ENCODE data around the gene FSIP1. TPM values are rescaled to one million over a fixed set of nuclear protein-coding genes. Genes with fewer than 3 reads are reported as not detected.

Gene FSIP1
- total RNA-seq, 5 donors from 2014 or later (not counting 1 experiment from before 2014, with no cell fraction given), result 0.30 to 1.0 (median 0.43) TPM

GRCh38 chr15:39597751-39598185 lies 184.9 kb downstream of the FSIP1 start:
- H3K9me3 Mint-ChIP-seq, result no peaks in the 10 kb centered on the region

GRCh38 chr15:39597336-39597735 lies 185.3 kb downstream of the FSIP1 start:
- H3K9me3 Mint-ChIP-seq, result no peaks in the 10 kb centered on the region
- H3K27ac ChIP-seq (ENCODE audit: low read length), result no peak overlapping the region
- peaks cover 0 to 7% of the 10 kb centered on the region in 2 donors for H3K27me3 Mint-ChIP-seq
- no peaks in the 10 kb centered on the region for H3K27me3 ChIP-seq (replicated peaks in 1 of 2; ENCODE audit: control insufficient read depth in 2 of 2, extremely low read depth in 1 of 2, insufficient read depth in 2 of 2, low read length in 1 of 2)
- ChIA-PET POLR2A (no interaction called here), CTCF (interaction anchor here in 1 of 2 donors (0.6 kb wide), 1 partner anchor 39 kb away, joined by 3 read pairs; no protein-coding TSS in a partner anchor)
- H3K9me3 ChIP-seq, result no peaks in the 10 kb centered on the region
- H3K4me3 Mint-ChIP-seq, result no peak overlapping the region
- WGBS (ENCODE audit: insufficient coverage), result no CpG with 5 or more reads among the region's 2 CpGs
- H3K4me1 ChIP-seq (ENCODE audit: control insufficient read depth in 1 of 2, extremely low read depth in 1 of 2, insufficient read depth in 2 of 2, low read length in 2 of 2), result no peaks in the 10 kb centered on the region
- H3K36me3 Mint-ChIP-seq, result peaks cover 16% of the 10 kb centered on the region
- H3K4me1 Mint-ChIP-seq, result peaks cover 0 to 7% (median 6%) of the 10 kb centered on the region in 3 donors
- no peaks in the 10 kb centered on the region for H3K36me3 ChIP-seq (ENCODE audit: control insufficient read depth in 2 of 2, extremely low read depth in 1 of 2, insufficient read depth in 1 of 2, low read length in 1 of 2)
- DNase-seq (no peak), ATAC-seq (replicated peaks in 1 of 4) (no peak)
- H3K4me3 ChIP-seq (ENCODE audit: control insufficient read depth in 1 of 2, extremely low read depth in 1 of 2, low read length in 1 of 2), result no peak overlapping the region
- no peak overlapping the region for H3K27ac Mint-ChIP-seq

More at GRCh38 chr15:39597751-39598185, 184.9 kb downstream of the FSIP1 start:
- Histone ChIP-seq H3K4me3 (ENCODE audit: control insufficient read depth in 1 of 2, extremely low read depth in 1 of 2, low read length in 1 of 2) (no peak overlapping the region), H3K9me3 (no peaks in the 10 kb centered on the region), H3K27ac (ENCODE audit: low read length) (no peak overlapping the region), H3K27me3 (replicated peaks in 1 of 2; ENCODE audit: control insufficient read depth in 2 of 2, extremely low read depth in 1 of 2, insufficient read depth in 2 of 2, low read length in 1 of 2) (no peaks in the 10 kb centered on the region), H3K4me1 (ENCODE audit: control insufficient read depth in 1 of 2, extremely low read depth in 1 of 2, insufficient read depth in 2 of 2, low read length in 2 of 2) (no peaks in the 10 kb centered on the region), H3K36me3 (ENCODE audit: control insufficient read depth in 2 of 2, extremely low read depth in 1 of 2, insufficient read depth in 1 of 2, low read length in 1 of 2) (no peaks in the 10 kb centered on the region)
- POLR2A ChIA-PET, result no interaction called here
- 100% methylated on average over 2 of the region's 6 CpGs for WGBS (ENCODE audit: insufficient coverage)
- peaks cover 14% of the 10 kb centered on the region for H3K36me3 Mint-ChIP-seq
- peaks cover 0 to 7% (median 6%) of the 10 kb centered on the region in 3 donors for H3K4me1 Mint-ChIP-seq
- ATAC-seq (replicated peaks in 1 of 4), result no peak
- H3K4me3 Mint-ChIP-seq, result no peak overlapping the region
- no peak for DNase-seq
- H3K27ac Mint-ChIP-seq, result no peak overlapping the region
- CTCF ChIA-PET, result interaction anchor here in 1 of 2 donors (0.6 kb wide), 1 partner anchor 39 kb away, joined by 3 read pairs; no protein-coding TSS in a partner anchor
- peaks cover 0 to 3% of the 10 kb centered on the region in 2 donors for H3K27me3 Mint-ChIP-seq

- Mint-ChIP-seq H3K9me3 (no peaks in the 10 kb centered on the region), H3K4me1 (peaks cover 0 to 7% (median 6%) of the 10 kb centered on the region in 3 donors), H3K27ac (no peak overlapping the region), H3K27me3 (peaks cover 0 to 7% of the 10 kb centered on the region in 2 donors), H3K4me3 (no peak overlapping the region), H3K36me3 (peaks cover 16% of the 10 kb centered on the region)
- ChIA-PET POLR2A (no interaction called here), CTCF (interaction anchor here in 1 of 2 donors (0.6 kb wide), 1 partner anchor 102 kb away, joined by 3 read pairs; no protein-coding TSS in a partner anchor)
- no peak for ATAC-seq (replicated peaks in 1 of 4)
- Histone ChIP-seq H3K4me3 (ENCODE audit: control insufficient read depth in 1 of 2, extremely low read depth in 1 of 2, low read length in 1 of 2) (no peak overlapping the region), H3K4me1 (ENCODE audit: control insufficient read depth in 1 of 2, extremely low read depth in 1 of 2, insufficient read depth in 2 of 2, low read length in 2 of 2) (no peaks in the 10 kb centered on the region), H3K27me3 (replicated peaks in 1 of 2; ENCODE audit: control insufficient read depth in 2 of 2, extremely low read depth in 1 of 2, insufficient read depth in 2 of 2, low read length in 1 of 2) (no peaks in the 10 kb centered on the region), H3K36me3 (ENCODE audit: control insufficient read depth in 2 of 2, extremely low read depth in 1 of 2, insufficient read depth in 1 of 2, low read length in 1 of 2) (no peaks in the 10 kb centered on the region), H3K9me3 (no peaks in the 10 kb centered on the region), H3K27ac (ENCODE audit: low read length) (no peak overlapping the region)
- no CpG with 5 or more reads among the region's 5 CpGs for WGBS (ENCODE audit: insufficient coverage)
- DNase-seq, result no peak
Observed at GRCh38 chr15:39596358-39597051, 186.1 kb downstream of the FSIP1 start.

GRCh38 chr15:39595338-39596221 lies 187.1 kb downstream of the FSIP1 start:
- ChIA-PET POLR2A (no interaction called here), CTCF (interaction anchor here in 1 of 2 donors (1.2 to 1.9 kb wide), 3 partner anchors 29 to 91 kb away, joined by 4 to 5 read pairs (median 4); no protein-coding TSS in a partner anchor)
- H3K36me3 Mint-ChIP-seq, result peaks cover 21% of the 10 kb centered on the region
- no peak overlapping the region for H3K4me3 ChIP-seq (ENCODE audit: control insufficient read depth in 1 of 2, extremely low read depth in 1 of 2, low read length in 1 of 2)
- H3K27me3 Mint-ChIP-seq, result peaks cover 0 to 7% of the 10 kb centered on the region in 2 donors
- no peak overlapping the region for H3K27ac ChIP-seq (ENCODE audit: low read length)
- ATAC-seq (replicated peaks in 1 of 4), result no peak
- H3K4me1 Mint-ChIP-seq, result peaks cover 0 to 7% (median 6%) of the 10 kb centered on the region in 3 donors
- H3K27me3 ChIP-seq (replicated peaks in 1 of 2; ENCODE audit: control insufficient read depth in 2 of 2, extremely low read depth in 1 of 2, insufficient read depth in 2 of 2, low read length in 1 of 2), result no peaks in the 10 kb centered on the region
- WGBS (ENCODE audit: insufficient coverage), result 100% methylated on average over 3 of the region's 8 CpGs
- no peaks in the 10 kb centered on the region for H3K9me3 Mint-ChIP-seq
- no peak overlapping the region for H3K27ac Mint-ChIP-seq
- no peak for DNase-seq
- H3K36me3 ChIP-seq (ENCODE audit: control insufficient read depth in 2 of 2, extremely low read depth in 1 of 2, insufficient read depth in 1 of 2, low read length in 1 of 2), result no peaks in the 10 kb centered on the region
- no peaks in the 10 kb centered on the region for H3K4me1 ChIP-seq (ENCODE audit: control insufficient read depth in 1 of 2, extremely low read depth in 1 of 2, insufficient read depth in 2 of 2, low read length in 2 of 2)
- H3K4me3 Mint-ChIP-seq, result no peak overlapping the region
- H3K9me3 ChIP-seq, result no peaks in the 10 kb centered on the region

- no peaks in the 10 kb centered on the region for H3K4me1 ChIP-seq (ENCODE audit: control insufficient read depth in 1 of 2, extremely low read depth in 1 of 2, insufficient read depth in 2 of 2, low read length in 2 of 2)
- no peak overlapping the region for H3K4me3 Mint-ChIP-seq
- H3K27ac Mint-ChIP-seq, result peak overlapping the region in 1 of 2 donors; percentile 4
- H3K9me3 ChIP-seq, result no peaks in the 10 kb centered on the region
- peaks cover 0 to 7% (median 6%) of the 10 kb centered on the region in 3 donors for H3K4me1 Mint-ChIP-seq
- H3K9me3 Mint-ChIP-seq, result no peaks in the 10 kb centered on the region
- H3K27me3 ChIP-seq (replicated peaks in 1 of 2; ENCODE audit: control insufficient read depth in 2 of 2, extremely low read depth in 1 of 2, insufficient read depth in 2 of 2, low read length in 1 of 2), result no peaks in the 10 kb centered on the region
- POLR2A ChIA-PET, result no interaction called here
- WGBS (ENCODE audit: insufficient coverage), result no CpG with 5 or more reads among the region's 5 CpGs
- H3K36me3 ChIP-seq (ENCODE audit: control insufficient read depth in 2 of 2, extremely low read depth in 1 of 2, insufficient read depth in 1 of 2, low read length in 1 of 2), result no peaks in the 10 kb centered on the region
- H3K36me3 Mint-ChIP-seq, result peaks cover 21% of the 10 kb centered on the region
- H3K4me3 ChIP-seq (ENCODE audit: control insufficient read depth in 1 of 2, extremely low read depth in 1 of 2, low read length in 1 of 2), result no peak overlapping the region
- H3K27me3 Mint-ChIP-seq, result peaks cover 0 to 7% of the 10 kb centered on the region in 2 donors
- DNase-seq (no peak), ATAC-seq (replicated peaks in 1 of 4) (no peak)
- H3K27ac ChIP-seq (ENCODE audit: low read length), result no peak overlapping the region
- CTCF ChIA-PET, result interaction anchor here (1.0 to 1.9 kb wide), 8 partner anchors 8 to 164 kb away, joined by 3 to 15 read pairs (median 4); no protein-coding TSS in a partner anchor
Observed at GRCh38 chr15:39594446-39595337, 187.9 kb downstream of the FSIP1 start.

All from T-cell (primary cell).